SK-N-SH (cell line): ENCODE measurements around the gene NPC2. TPM values are rescaled to one million over a fixed set of nuclear protein-coding genes. Genes with fewer than 3 reads are reported as not detected.

Experiments
- CTCF ChIA-PET: fragments of 300-600, 350-600 bp; formaldehyde crosslinking; extraction: SDS; loops from one replicate; lab custom pipeline; 2021; lab: Yijun Ruan, JAX
- POLR2A ChIA-PET: fragments of 350-600 bp; sonication (Branson Sonifier 250); formaldehyde crosslinking; extraction: SDS; loops from one replicate; lab custom pipeline; 2020; ENCODE audit warnings: antibody characterized with exemption, inconsistent platforms; lab: Yijun Ruan, JAX
- DNase-seq: peaks from one replicate; pipeline ENCODE4 v3.0.0; 2012
- H2AFZ ChIP-seq: fragments of 200-600 bp; sonication (generic); 2 replicates; pipeline ENCODE4 v1.8.1; 2016; ENCODE audit warnings: antibody characterized with exemption, mild to moderate bottlenecking, low read depth
- H3F3A ChIP-seq: fragments of 200-600 bp; sonication (generic); replicated peaks from 2 replicates; pipeline ENCODE3; 2016; ENCODE audit warnings: antibody characterized with exemption, mild to moderate bottlenecking; ENCODE audit not compliant: insufficient read depth
- H3K27ac ChIP-seq, 2 experiments: fragments of 200-500 bp in 1 of 2; fragments of 200-600 bp in 1 of 2; sonication (Bioruptor generic) in 1 of 2; sonication (generic), shearing (Covaris generic) in 1 of 2; 2 replicates each; pipeline versions ENCODE4 v1.5.1 to v1.6.1; 2014 to 2016; ENCODE audit warnings: low read depth in 2 of 2, inconsistent platforms in 1 of 2, low read length in 1 of 2, mild to moderate bottlenecking in 1 of 2, mixed read lengths in 1 of 2
- H3K27me3 ChIP-seq: fragments of 200-600 bp; sonication (generic), shearing (Covaris generic); 2 replicates; pipeline ENCODE4 v1.6.1; 2016; ENCODE audit warnings: mixed run types; ENCODE audit not compliant: insufficient read depth
- H3K36me3 ChIP-seq, 2 experiments: fragments of 200-500 bp in 1 of 2; fragments of 200-600 bp in 1 of 2; sonication (Bioruptor generic) in 1 of 2; sonication (generic) in 1 of 2; replicated peaks in 1 of 2; 2 replicates each; pipeline versions ENCODE3 to v1.5.1; 2014 to 2016; ENCODE audit warnings: low read length in 1 of 2, mild to moderate bottlenecking in 1 of 2; ENCODE audit not compliant: insufficient read depth in 2 of 2, control insufficient read depth in 1 of 2
- H3K4me1 ChIP-seq, 2 experiments: fragments of 200-500 bp in 1 of 2; fragments of 200-600 bp in 1 of 2; sonication (Bioruptor generic) in 1 of 2; sonication (generic), shearing (Covaris generic) in 1 of 2; 2 replicates each; pipeline versions ENCODE4 v1.5.1 to v1.6.1; 2014 to 2016; ENCODE audit warnings: low read depth in 1 of 2, low read length in 1 of 2, mixed run types in 1 of 2; ENCODE audit not compliant: insufficient read depth in 2 of 2, control insufficient read depth in 1 of 2
- H3K4me2 ChIP-seq: fragments of 200-600 bp; sonication (generic), shearing (Covaris generic); 2 replicates; pipeline ENCODE4 v1.6.1; 2017; ENCODE audit warnings: mixed run types
- H3K4me3 ChIP-seq, 2 experiments: fragments of 200-500 bp in 1 of 2; fragments of 200-600 bp in 1 of 2; sonication (Bioruptor generic) in 1 of 2; sonication (generic), shearing (Covaris generic) in 1 of 2; 2 replicates each; pipeline versions ENCODE4 v1.5.1 to v1.8.1; 2014 to 2016; ENCODE audit warnings: low read depth in 2 of 2, inconsistent platforms in 1 of 2, low read length in 1 of 2, mild to moderate bottlenecking in 1 of 2, mixed read lengths in 1 of 2, moderate library complexity in 1 of 2
- H3K79me2 ChIP-seq: fragments of 200-600 bp; sonication (generic); 2 replicates; pipeline ENCODE4 v1.8.1; 2017; ENCODE audit warnings: mild to moderate bottlenecking; ENCODE audit not compliant: insufficient read depth
- H3K9ac ChIP-seq: fragments of 200-600 bp; sonication (generic); 2 replicates; pipeline ENCODE4 v1.6.1; 2017; ENCODE audit warnings: mixed run types
- H3K9me2 ChIP-seq: fragments of 200-600 bp; sonication (generic); 2 replicates; pipeline ENCODE4 v1.6.1; 2017; ENCODE audit warnings: mixed run types
- H3K9me3 ChIP-seq: fragments of 200-600 bp; sonication (generic); 2 replicates; pipeline ENCODE4 v1.6.1; 2017; ENCODE audit warnings: mixed run types, mild to moderate bottlenecking, moderate library complexity
- H4K20me1 ChIP-seq: fragments of 200-600 bp; sonication (generic); 2 replicates; pipeline ENCODE4 v1.6.1; 2017; ENCODE audit warnings: mild to moderate bottlenecking, mixed run types; ENCODE audit not compliant: insufficient read depth
- ELF1 ChIP-seq: IDR thresholded peaks from 2 replicates; pipeline ENCODE4 v1.4.0; 2012
- EP300 ChIP-seq, 2 experiments: IDR thresholded peaks; 2 replicates each; pipeline versions ENCODE4 v1.4.0 to v1.6.1; 2012; ENCODE audit warnings: borderline replicate concordance in 1 of 2, low read depth in 1 of 2, low read length in 1 of 2
- FOXJ3 ChIP-seq: sonication (generic); formaldehyde crosslinking; IDR thresholded peaks from 2 replicates; pipeline ENCODE4 v1.5.1; 2020; ENCODE audit warnings: mild to moderate bottlenecking, missing genetic modification reagents
- FOXM1 ChIP-seq: IDR thresholded peaks from 2 replicates; pipeline ENCODE4 v1.4.0; 2012; ENCODE audit warnings: low read depth, mild to moderate bottlenecking
- IRF3 ChIP-seq: fragments of 150-350 bp; IDR thresholded peaks from 2 replicates; pipeline ENCODE4 v1.6.1; 2016; ENCODE audit warnings: mild to moderate bottlenecking, low read depth, low read length
- JUND ChIP-seq: IDR thresholded peaks from 2 replicates; pipeline ENCODE4 v1.4.0; 2012
- MEF2A ChIP-seq: IDR thresholded peaks from 2 replicates; pipeline ENCODE4 v1.4.0; 2012; ENCODE audit warnings: low read depth, borderline replicate concordance
- MXI1 ChIP-seq: IDR thresholded peaks from 2 replicates; pipeline ENCODE4 v1.6.1; 2012; ENCODE audit warnings: mild to moderate bottlenecking, low read depth, low read length, improper control_type of control experiment
- PBX3 ChIP-seq: IDR thresholded peaks from 2 replicates; pipeline ENCODE4; 2012
- RAD21 ChIP-seq: IDR thresholded peaks from 2 replicates; pipeline ENCODE4 v1.6.1; 2012; ENCODE audit warnings: mild to moderate bottlenecking, low read length
- REST ChIP-seq: IDR thresholded peaks from 2 replicates; pipeline ENCODE4 v1.6.1; 2012; ENCODE audit warnings: mild to moderate bottlenecking, low read depth, low read length, moderate library complexity
- RFX5 ChIP-seq: IDR thresholded peaks from 2 replicates; pipeline ENCODE4 v1.6.1; 2012; ENCODE audit warnings: mild to moderate bottlenecking, improper control_type of control experiment, low read length
- RXRA ChIP-seq: IDR thresholded peaks from 2 replicates; pipeline ENCODE4 v1.4.0; 2012; ENCODE audit warnings: low read depth, mild to moderate bottlenecking, borderline replicate concordance
- SIN3A ChIP-seq: IDR thresholded peaks from 2 replicates; pipeline ENCODE4 v1.6.1; 2012; ENCODE audit warnings: low read depth, mild to moderate bottlenecking, low read length, moderate library complexity, borderline replicate concordance
- TEAD4 ChIP-seq: IDR thresholded peaks from 2 replicates; pipeline ENCODE4 v1.4.0; 2012; ENCODE audit warnings: mild to moderate bottlenecking, borderline replicate concordance; ENCODE audit not compliant: insufficient read depth
- YY1 ChIP-seq: IDR thresholded peaks from 2 replicates; pipeline ENCODE4 v1.4.0; 2012; ENCODE audit warnings: low read depth, mild to moderate bottlenecking
- ZBTB33 ChIP-seq: IDR thresholded peaks from 2 replicates; pipeline ENCODE4 v1.4.0; 2012; ENCODE audit warnings: low read depth, borderline replicate concordance
- WGBS: methylation state at CpG from one replicate; pipeline ENCODE4 v1.1.6; 2017; ENCODE audit warnings: low lambda C conversion rate; 5-methylcytosine and 5-hydroxymethylcytosine counted together
- polyA plus RNA-seq, 3 experiments: library from polyadenylated mRNA; depleted of rRNA; stranded (reverse); fragments of >200 nt; gene quantifications; 2 replicates each; pipeline ENCODE4 v1.2.3, GENCODE V29; 2012
- TF ChIP-seq, protein P1 (sequence below): fragments of 150-350 bp; IDR thresholded peaks from 2 replicates; pipeline ENCODE4 v1.6.1; 2017; ENCODE audit warnings: antibody characterized with exemption, low read length, low read depth, borderline replicate concordance

Gene NPC2
- polyA plus RNA-seq, 1 of the 3 experiments (the other 2 are of a cell fraction): 522 TPM

GRCh38 chr14:74503938-74504335 lies 10.8 kb upstream of the NPC2 start:
- Histone ChIP-seq H3K79me2 (no peaks in the 10 kb centered on the region), H3K9me2 (no peaks in the 10 kb centered on the region), H3K9ac (no peak overlapping the region), H3K27me3 (no peaks in the 10 kb centered on the region), H4K20me1 (no peaks in the 10 kb centered on the region), H3K4me2 (no peak overlapping the region), H3F3A (peaks cover 25% of the 10 kb centered on the region), H3K9me3 (no peaks in the 10 kb centered on the region), H2AFZ (no peak overlapping the region), H3K4me1 (peaks cover 0 to 16% of the 10 kb centered on the region in 2 experiments; a peak in 1 of 4 replicates), H3K36me3 (peaks cover 32 to 71% of the 10 kb centered on the region in 2 experiments), H3K27ac (no peak overlapping the region), H3K4me3 (no peak overlapping the region)
- 94% methylated on average over 12 of the region's 12 CpGs for WGBS
- ChIA-PET CTCF (interaction anchor here (1.4 to 7.1 kb wide), 5 partner anchors 46 to 109 kb away, joined by 3 to 68 read pairs (median 10); partner anchors contain the start of gene LTBP2), POLR2A (no interaction called here)
- no peak for DNase-seq
- TF ChIP-seq EP300 (IDR thresholded peaks at IDR 0.05; ENCODE audit: borderline replicate concordance in 1 of 2, low read depth in 1 of 2, low read length in 1 of 2) (no peak), RFX5 (no peak), ZBTB33 (no peak), JUND (no peak), RXRA (no peak), MEF2A (no peak), YY1 (no peak), SIN3A (no peak), FOXJ3 (no peak), MXI1 (no peak), ELF1 (no peak), TEAD4 (no peak), REST (no peak), RAD21 (no peak), PBX3 (no peak), IRF3 (no peak), FOXM1 (no peak)
- TF ChIP-seq, protein P1, sequence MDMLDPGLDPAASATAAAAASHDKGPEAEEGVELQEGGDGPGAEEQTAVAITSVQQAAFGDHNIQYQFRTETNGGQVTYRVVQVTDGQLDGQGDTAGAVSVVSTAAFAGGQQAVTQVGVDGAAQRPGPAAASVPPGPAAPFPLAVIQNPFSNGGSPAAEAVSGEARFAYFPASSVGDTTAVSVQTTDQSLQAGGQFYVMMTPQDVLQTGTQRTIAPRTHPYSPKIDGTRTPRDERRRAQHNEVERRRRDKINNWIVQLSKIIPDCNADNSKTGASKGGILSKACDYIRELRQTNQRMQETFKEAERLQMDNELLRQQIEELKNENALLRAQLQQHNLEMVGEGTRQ: no peak
